Measurements from ENCODE around the gene CKS1B. TPM values are rescaled to one million over a fixed set of nuclear protein-coding genes. Genes with fewer than 3 reads are reported as not detected.
A peak's percentile ranks its signal among the peaks of the same experiment; 100 is the strongest.

The CKS1B gene
- total RNA-seq, 1 experiment from 2014 or later, result 295 TPM

- ChIA-PET CTCF (interaction anchor here (0.7 kb wide), 1 partner anchor 14 kb away, joined by 3 read pairs; no protein-coding TSS in a partner anchor), POLR2A (ENCODE audit: low non-redundant PET) (no interaction called here)
- peaks cover 46% of the 10 kb centered on the region for H3K4me1 ChIP-seq (ENCODE audit: insufficient read depth, low read length, poor library complexity, severe bottlenecking)
- no peak for DNase-seq (ENCODE audit: low spot score)
- TF ChIP-seq EZH2 (IDR thresholded peaks at IDR 0.05; ENCODE audit: borderline replicate concordance, low read depth, low read length, poor library complexity, severe bottlenecking), result no peak
- no peak for TF ChIP-seq CTCF (conservative IDR thresholded peaks at IDR 0.05; ENCODE audit: low read depth, low read length)
- no peak overlapping the region for H3K4me3 ChIP-seq (ENCODE audit: low read depth, low read length, poor library complexity, severe bottlenecking)
- intact Hi-C loops (cut with micrococcal nuclease; ENCODE audit: unreplicated experiment), result no loop called here
- peak overlapping the region; percentile 62 for H3K27ac ChIP-seq (ENCODE audit: low read depth, low read length, poor library complexity, severe bottlenecking)
- no TSS peak for BruUV-seq (replicated peaks)
- no peaks in the 10 kb centered on the region for H3K9me3 ChIP-seq (ENCODE audit: low read depth, low read length, poor library complexity, severe bottlenecking)
- no peaks in the 10 kb centered on the region for H3K27me3 ChIP-seq (replicated peaks; ENCODE audit: insufficient read depth, low read depth, low read length, poor library complexity)
- no peaks in the 10 kb centered on the region for H3K36me3 ChIP-seq (ENCODE audit: insufficient read depth, low read length, poor library complexity, severe bottlenecking)
These were observed 33.0 kb upstream of the CKS1B start for GRCh38 chr1:154941333-154942013.

GRCh38 chr1:154943649-154944400, 30.7 kb upstream of the CKS1B start:
- BruUV-seq (replicated peaks), result no TSS peak
- intact Hi-C loops (cut with micrococcal nuclease; ENCODE audit: unreplicated experiment), result no loop called here
- peak; percentile 64 for DNase-seq (ENCODE audit: low spot score)
- ChIA-PET POLR2A (ENCODE audit: low non-redundant PET) (interaction anchor here (0.6 kb wide), 1 partner anchor 8 kb away, joined by 6 read pairs; no protein-coding TSS in a partner anchor), CTCF (interaction anchor here (0.5 to 1.7 kb wide), 7 partner anchors 12 to 464 kb away, joined by 3 to 4 read pairs (median 3); partner anchors contain the start of gene PBXIP1)
- Histone ChIP-seq H3K4me1 (ENCODE audit: insufficient read depth, low read length, poor library complexity, severe bottlenecking) (peaks cover 37% of the 10 kb centered on the region), H3K4me3 (ENCODE audit: low read depth, low read length, poor library complexity, severe bottlenecking) (no peak overlapping the region), H3K27ac (ENCODE audit: low read depth, low read length, poor library complexity, severe bottlenecking) (peak overlapping the region; percentile 21), H3K36me3 (ENCODE audit: insufficient read depth, low read length, poor library complexity, severe bottlenecking) (no peaks in the 10 kb centered on the region), H3K27me3 (replicated peaks; ENCODE audit: insufficient read depth, low read depth, low read length, poor library complexity) (no peaks in the 10 kb centered on the region), H3K9me3 (ENCODE audit: low read depth, low read length, poor library complexity, severe bottlenecking) (no peaks in the 10 kb centered on the region)
- no peak for TF ChIP-seq EZH2 (IDR thresholded peaks at IDR 0.05; ENCODE audit: borderline replicate concordance, low read depth, low read length, poor library complexity, severe bottlenecking)
- TF ChIP-seq CTCF (conservative IDR thresholded peaks at IDR 0.05; ENCODE audit: low read depth, low read length), result peak; percentile 95

GRCh38 chr1:154944401-154945159, 29.9 kb upstream of the CKS1B start:
- no peak for TF ChIP-seq EZH2 (IDR thresholded peaks at IDR 0.05; ENCODE audit: borderline replicate concordance, low read depth, low read length, poor library complexity, severe bottlenecking)
- no peak for TF ChIP-seq CTCF (conservative IDR thresholded peaks at IDR 0.05; ENCODE audit: low read depth, low read length)
- POLR2A ChIA-PET (ENCODE audit: low non-redundant PET), result no interaction called here
- DNase-seq (ENCODE audit: low spot score), result no peak
- CTCF ChIA-PET, result interaction anchor here (0.9 to 1.7 kb wide), 5 partner anchors 11 to 465 kb away, joined by 3 to 4 read pairs (median 3); partner anchors contain the start of gene PBXIP1
- Histone ChIP-seq H3K9me3 (ENCODE audit: low read depth, low read length, poor library complexity, severe bottlenecking) (no peaks in the 10 kb centered on the region), H3K27me3 (replicated peaks; ENCODE audit: insufficient read depth, low read depth, low read length, poor library complexity) (no peaks in the 10 kb centered on the region), H3K4me3 (ENCODE audit: low read depth, low read length, poor library complexity, severe bottlenecking) (no peak overlapping the region), H3K4me1 (ENCODE audit: insufficient read depth, low read length, poor library complexity, severe bottlenecking) (peaks cover 37% of the 10 kb centered on the region), H3K27ac (ENCODE audit: low read depth, low read length, poor library complexity, severe bottlenecking) (no peak overlapping the region), H3K36me3 (ENCODE audit: insufficient read depth, low read length, poor library complexity, severe bottlenecking) (no peaks in the 10 kb centered on the region)
- BruUV-seq (replicated peaks), result no TSS peak
- intact Hi-C loops (cut with micrococcal nuclease; ENCODE audit: unreplicated experiment), result no loop called here
